NCI-H2107 treated with DMSO at 0.1 percent for 48 hours (cell line): Measurements from ENCODE around the gene NCAN.

ENCODE experiments used
- DNase-seq: peaks from one replicate; lab custom pipeline; 2025; ENCODE audit not compliant: unreplicated experiment; lab: John Stamatoyannopoulos, UW

The NCAN gene

GRCh38 chr19:19258589-19259338 lies 47.0 kb downstream of the NCAN start:
- DNase-seq: no peak

GRCh38 chr19:19259741-19260140 lies 48.0 kb downstream of the NCAN start:
- no peak for DNase-seq

- DNase-seq: no peak
Observed at GRCh38 chr19:19260417-19261214, 48.9 kb downstream of the NCAN start.

GRCh38 chr19:19261350-19262189 lies 49.8 kb downstream of the NCAN start:
- no peak for DNase-seq

- no peak for DNase-seq
Observed at GRCh38 chr19:19262190-19263057, 50.7 kb downstream of the NCAN start.

- no peak for DNase-seq
Observed at GRCh38 chr19:19263886-19264487, 52.2 kb downstream of the NCAN start.

GRCh38 chr19:19267305-19267704 lies 55.5 kb downstream of the NCAN start:
- no peak for DNase-seq

GRCh38 chr19:19268453-19269385 lies 57.0 kb downstream of the NCAN start:
- no peak for DNase-seq

GRCh38 chr19:19269952-19270694 lies 58.4 kb downstream of the NCAN start:
- DNase-seq: no peak

GRCh38 chr19:19270749-19271571 lies 59.2 kb downstream of the NCAN start:
- no peak for DNase-seq

- DNase-seq: no peak
Observed at GRCh38 chr19:19271828-19272599, 60.3 kb downstream of the NCAN start.

GRCh38 chr19:19274146-19274545 lies 62.4 kb downstream of the NCAN start:
- no peak for DNase-seq

GRCh38 chr19:19274716-19275565 lies 63.2 kb downstream of the NCAN start:
- DNase-seq: no peak

GRCh38 chr19:19276386-19276785 lies 64.6 kb downstream of the NCAN start:
- DNase-seq: no peak

GRCh38 chr19:19276851-19277250 lies 65.1 kb downstream of the NCAN start:
- DNase-seq: no peak

GRCh38 chr19:19278315-19278714 lies 66.6 kb downstream of the NCAN start:
- peak; percentile 92 for DNase-seq
